H1 (cell line): Measurements from ENCODE around the gene BNC1. TPM values are rescaled to one million over a fixed set of nuclear protein-coding genes. Genes with fewer than 3 reads are reported as not detected.

Source experiments
- CTCF ChIA-PET: fragments of 300-600 bp; sonication (Branson Sonifier 250); formaldehyde crosslinking; loops from one replicate; lab custom pipeline; 2021; ENCODE audit not compliant: partially characterized antibody; lab: Charles Lee
- POLR2A ChIA-PET: fragments of 300-600 bp; sonication (Branson Sonifier 250); formaldehyde crosslinking; loops from one replicate; lab custom pipeline; 2021; ENCODE audit warnings: inconsistent platforms; ENCODE audit not compliant: partially characterized antibody; lab: Charles Lee
- DNase-seq, 2 experiments: peaks; one replicate each; pipeline versions ENCODE4 v3.0.0 to v3.0.0-alpha.2; 2010 to 2022; ENCODE audit warnings: low spot score in 2 of 2, low read depth in 1 of 2, mixed read lengths in 1 of 2
- FAIRE-seq: peaks from 2 replicates; lab custom pipeline; 2011; peaks lifted over from hg19 to GRCh38; lab: Jason Lieb, UNC
- H2AFZ ChIP-seq: 2 replicates; pipeline ENCODE4 v1.8.1; 2012; ENCODE audit warnings: low read length, inconsistent platforms
- H2AK5ac ChIP-seq: 2 replicates; pipeline ENCODE4 v1.6.1; 2013; ENCODE audit warnings: low read depth, low read length
- H2BK120ac ChIP-seq: replicated peaks from 2 replicates; pipeline ENCODE3; 2013; ENCODE audit warnings: low read depth, low read length, inconsistent platforms
- H2BK12ac ChIP-seq: 2 replicates; pipeline ENCODE4 v1.6.1; 2013; ENCODE audit warnings: low read depth, low read length
- H2BK15ac ChIP-seq: 2 replicates; pipeline ENCODE4 v1.6.1; 2013; ENCODE audit warnings: low read length
- H2BK20ac ChIP-seq: 2 replicates; pipeline ENCODE4 v1.6.1; 2013; ENCODE audit warnings: low read length
- H2BK5ac ChIP-seq: 2 replicates; pipeline ENCODE4 v1.6.1; 2013; ENCODE audit warnings: low read depth, low read length
- H3K14ac ChIP-seq: 2 replicates; pipeline ENCODE4 v1.6.1; 2013; ENCODE audit warnings: inconsistent platforms; ENCODE audit not compliant: insufficient read length
- H3K18ac ChIP-seq: 2 replicates; pipeline ENCODE4 v1.6.1; 2013; ENCODE audit warnings: low read length; ENCODE audit errors: extremely low read depth
- H3K23ac ChIP-seq: 2 replicates; pipeline ENCODE4 v1.6.1; 2013; ENCODE audit warnings: inconsistent platforms; ENCODE audit not compliant: insufficient read length
- H3K23me2 ChIP-seq: 2 replicates; pipeline ENCODE4 v1.6.1; 2013; ENCODE audit warnings: low read depth, low read length
- H3K27ac ChIP-seq: 2 replicates; pipeline ENCODE4 v1.6.1; 2011; ENCODE audit warnings: low read depth, low read length, inconsistent platforms
- H3K27me3 ChIP-seq, 4 experiments: replicated peaks in 1 of 4; 1 replicate in 1 of 4; 2 replicates in 3 of 4; pipeline versions ENCODE4 v1.6.1 to v1.8.1; 2011 to 2013; ENCODE audit warnings: low read length in 3 of 4, mild to moderate bottlenecking in 3 of 4, inconsistent platforms in 2 of 4, mixed read lengths in 2 of 4, moderate library complexity in 1 of 4; ENCODE audit not compliant: control insufficient read depth in 3 of 4, insufficient read depth in 3 of 4; ENCODE audit errors: extremely low read depth in 1 of 4
- H3K36me3 ChIP-seq, 4 experiments: 2 replicates each; pipeline versions ENCODE4 v1.6.1 to v1.8.1; 2011 to 2013; ENCODE audit warnings: mild to moderate bottlenecking in 4 of 4, low read length in 3 of 4, moderate library complexity in 2 of 4, control low read depth in 1 of 4, inconsistent platforms in 1 of 4; ENCODE audit not compliant: insufficient read depth in 4 of 4, control insufficient read depth in 2 of 4
- H3K4ac ChIP-seq: replicated peaks from 2 replicates; pipeline ENCODE3; 2013; ENCODE audit warnings: low read length, low read depth, mixed read lengths, inconsistent platforms; ENCODE audit not compliant: insufficient read length
- H3K4me1 ChIP-seq, 4 experiments: replicated peaks in 1 of 4; 1 replicate in 1 of 4; 2 replicates in 3 of 4; pipeline versions ENCODE4 v1.6.1 to v1.8.1; 2011 to 2013; ENCODE audit warnings: low read length in 3 of 4, inconsistent platforms in 2 of 4, mixed read lengths in 1 of 4; ENCODE audit not compliant: insufficient read depth in 4 of 4, control insufficient read depth in 3 of 4
- H3K4me2 ChIP-seq, 2 experiments: 2 replicates each; pipeline versions ENCODE4 v1.6.1 to v1.8.1; 2011 to 2013; ENCODE audit warnings: low read depth in 2 of 2, low read length in 2 of 2, control low read depth in 1 of 2, inconsistent platforms in 1 of 2, mild to moderate bottlenecking in 1 of 2; ENCODE audit not compliant: insufficient read depth in 1 of 2
- H3K4me3 ChIP-seq, 4 experiments: fragments of 200-600, 300-600 bp in 1 of 4; sonication (generic), shearing (Covaris generic), sonication (Bioruptor Twin) in 1 of 4; 2 replicates each; pipeline versions ENCODE4 v1.5.1 to v1.8.1; 2011 to 2016; ENCODE audit warnings: low read length in 4 of 4, low read depth in 3 of 4, control low read depth in 2 of 4, inconsistent platforms in 2 of 4, mild to moderate bottlenecking in 2 of 4, mixed read lengths in 1 of 4, moderate library complexity in 1 of 4; ENCODE audit not compliant: insufficient read depth in 2 of 4; ENCODE audit errors: extremely low read depth in 1 of 4
- H3K56ac ChIP-seq: replicated peaks from 2 replicates; pipeline ENCODE3; 2013; ENCODE audit warnings: low read depth, mild to moderate bottlenecking, mixed read lengths, low read length, inconsistent platforms; ENCODE audit not compliant: insufficient read length
- H3K79me1 ChIP-seq: 2 replicates; pipeline ENCODE4 v1.6.1; 2013; ENCODE audit warnings: low read depth, low read length, control low read depth
- H3K79me2 ChIP-seq, 2 experiments: 2 replicates each; pipeline versions ENCODE4 v1.6.1 to v1.8.1; 2012 to 2013; ENCODE audit warnings: low read length in 2 of 2, mild to moderate bottlenecking in 2 of 2, inconsistent platforms in 1 of 2; ENCODE audit not compliant: insufficient read depth in 2 of 2, control insufficient read depth in 1 of 2
- H3K9ac ChIP-seq, 4 experiments: replicated peaks in 1 of 4; 1 replicate in 1 of 4; 2 replicates in 3 of 4; pipeline versions ENCODE4 v1.6.1 to v1.8.1; 2011 to 2013; ENCODE audit warnings: low read depth in 3 of 4, low read length in 3 of 4, control low read depth in 2 of 4, mild to moderate bottlenecking in 2 of 4, moderate library complexity in 2 of 4, inconsistent platforms in 1 of 4; ENCODE audit errors: extremely low read depth in 1 of 4
- H3K9me3 ChIP-seq, 2 experiments: 2 replicates each; pipeline versions ENCODE4 v1.6.1 to v1.8.1; 2012 to 2013; ENCODE audit warnings: mild to moderate bottlenecking in 2 of 2, moderate library complexity in 2 of 2, control low read depth in 1 of 2, inconsistent platforms in 1 of 2, low read depth in 1 of 2, low read length in 1 of 2, mixed read lengths in 1 of 2; ENCODE audit not compliant: insufficient read depth in 2 of 2
- H4K20me1 ChIP-seq, 2 experiments: replicated peaks in 1 of 2; 2 replicates each; pipeline versions ENCODE3 to v1.8.1; 2011 to 2013; ENCODE audit warnings: inconsistent platforms in 2 of 2, low read length in 2 of 2, mild to moderate bottlenecking in 1 of 2; ENCODE audit not compliant: insufficient read depth in 2 of 2, control insufficient read depth in 1 of 2
- H4K5ac ChIP-seq: 2 replicates; pipeline ENCODE4 v1.6.1; 2013; ENCODE audit warnings: low read length, low read depth, mixed read lengths, inconsistent platforms; ENCODE audit not compliant: insufficient read length
- H4K8ac ChIP-seq: 2 replicates; pipeline ENCODE4 v1.8.0; 2013; ENCODE audit warnings: mild to moderate bottlenecking, moderate library complexity, low read length, inconsistent platforms; ENCODE audit not compliant: insufficient read depth; ENCODE audit errors: extremely low read depth
- H4K91ac ChIP-seq: replicated peaks from 2 replicates; pipeline ENCODE3; 2013; ENCODE audit warnings: low read length, mixed read lengths, inconsistent platforms; ENCODE audit not compliant: insufficient read length
- CEBPB ChIP-seq: IDR thresholded peaks from 2 replicates; pipeline ENCODE4 v1.6.1; 2012; ENCODE audit warnings: low read depth, low read length
- EZH2 ChIP-seq: fragments of 200-600 bp; sonication (generic); IDR thresholded peaks from 2 replicates; pipeline ENCODE4 v1.7.1; 2012; ENCODE audit warnings: low read depth, mild to moderate bottlenecking, moderate library complexity, low read length, inconsistent platforms; ENCODE audit not compliant: severe bottlenecking
- GABPA ChIP-seq: IDR thresholded peaks from 2 replicates; pipeline ENCODE4 v1.6.1; 2011; ENCODE audit warnings: mild to moderate bottlenecking, low read length, moderate library complexity, borderline replicate concordance; ENCODE audit not compliant: insufficient read depth
- KDM4A ChIP-seq: IDR thresholded peaks from one replicate; pipeline ENCODE4 v1.7.1; 2012; ENCODE audit warnings: low read depth, mild to moderate bottlenecking, moderate library complexity, low read length, inconsistent platforms; ENCODE audit not compliant: severe bottlenecking
- POU5F1 ChIP-seq: IDR thresholded peaks from 2 replicates; pipeline ENCODE4 v1.6.1; 2011; ENCODE audit warnings: low read depth, mild to moderate bottlenecking, low read length, moderate library complexity
- RAD21 ChIP-seq, 2 experiments: IDR thresholded peaks in 1 of 2; conservative IDR thresholded peaks in 1 of 2; 2 replicates each; pipeline ENCODE4 v1.6.1; 2011; ENCODE audit warnings: low read depth in 2 of 2, low read length in 2 of 2, improper control_type of control experiment in 1 of 2, inconsistent platforms in 1 of 2, mild to moderate bottlenecking in 1 of 2, moderate library complexity in 1 of 2
- WGBS, 2 experiments: shearing (Covaris generic) in 1 of 2; methylation state at CpG; one replicate each; pipeline versions ENCODE4 v1.1.6 to v1.1.7; 2013 to 2015; ENCODE audit warnings: low lambda C conversion rate in 2 of 2, mixed read lengths in 2 of 2, inconsistent platforms in 1 of 2, low coverage in 1 of 2, missing lambda C conversion rate in 1 of 2; ENCODE audit not compliant: insufficient replicate concordance in 2 of 2, insufficient coverage in 1 of 2, insufficient read length in 1 of 2; ENCODE audit errors: extremely low coverage in 1 of 2, missing lambda C conversion rate in 1 of 2; 5-methylcytosine and 5-hydroxymethylcytosine counted together
- polyA plus RNA-seq, 7 experiments: library from polyadenylated mRNA; depleted of rRNA in 3 of 7; stranded (reverse) in 5 of 7; unstranded in 2 of 7; fragments of >200 nt in 5 of 7; fragments of 200-250 nt in 2 of 7; gene quantifications; 1 replicate in 5 of 7; 2 replicates in 1 of 7; 4 replicates in 1 of 7; pipeline versions ENCODE4 v1.2.1 to v1.2.3, GENCODE V29; 2011 to 2013; ENCODE audit warnings: missing spikeins in 2 of 7, mixed read lengths in 2 of 7
- total RNA-seq: library from RNA; stranded (reverse); fragmentation: NEBNext Ultra II Directional; extraction: Animal tissue kit (Norgen Biotek cat#: 25700); gene quantifications from 2 replicates; pipeline ENCODE4 v1.2.1, GENCODE V29; 2021

The BNC1 gene
- total and polyA plus RNA-seq, 2 of the 8 experiments (the other 6 are each of a cell fraction or from before 2014, with no cell fraction given): 0.99 to 2.1 TPM

GRCh38 chr15:83262594-83263315 is 21.7 kb downstream of the BNC1 start:
- Histone ChIP-seq H2AK5ac (no peak overlapping the region), H2BK15ac (no peak overlapping the region), H3K23ac (no peak overlapping the region), H3K36me3 (no peaks in the 10 kb centered on the region), H2BK120ac (no peak overlapping the region), H3K4me1 (no peaks in the 10 kb centered on the region), H3K27me3 (no peaks in the 10 kb centered on the region), H2BK5ac (no peak overlapping the region), H3K4ac (no peak overlapping the region), H3K56ac (no peak overlapping the region), H3K9ac (no peak overlapping the region), H2BK12ac (no peak overlapping the region), H3K27ac (no peak overlapping the region), H2AFZ (no peak overlapping the region), H4K20me1 (no peaks in the 10 kb centered on the region), H3K18ac (no peak overlapping the region), H4K5ac (no peak overlapping the region), H3K9me3 (no peaks in the 10 kb centered on the region), H3K4me2 (no peak overlapping the region), H3K79me2 (no peaks in the 10 kb centered on the region), H3K4me3 (no peak overlapping the region), H4K8ac (no peak overlapping the region), H4K91ac (no peak overlapping the region), H3K79me1 (no peaks in the 10 kb centered on the region; the same call in 1 of the 2 replicates), H2BK20ac (no peak overlapping the region), H3K14ac (no peak overlapping the region), H3K23me2 (no peaks in the 10 kb centered on the region)
- 90% methylated on average over 7 of the region's 7 CpGs; no CpG with 5 or more reads in 1 of the 2 experiments for WGBS, 2 experiments
- no peak for DNase-seq
- POLR2A ChIA-PET: no interaction called here
- no peak for FAIRE-seq
- no peak for TF ChIP-seq KDM4A
- TF ChIP-seq EZH2: no peak
- no peak for TF ChIP-seq GABPA
- no peak for TF ChIP-seq POU5F1
- TF ChIP-seq CEBPB: no peak
- peak in 1 of 2 experiments; percentile 19; a peak in 1 of 4 replicates for TF ChIP-seq RAD21 (IDR thresholded peaks at IDR 0.05 in 1 of 2, conservative IDR thresholded peaks at IDR 0.05 in 1 of 2; ENCODE audit: low read depth in 2 of 2, low read length in 2 of 2)
- CTCF ChIA-PET: interaction anchor here (1.3 kb wide), 2 partner anchors 15 to 300 kb away, joined by 4 read pairs; no protein-coding TSS in a partner anchor
